Stimulated activated CD4-positive, alpha-beta T cell treated with anti-CD3 and anti-CD28 coated beads, TNF-alpha, amount 100 ng/mL, for 24 hours (primary cell): ENCODE data around the gene KBTBD2.
A peak's percentile ranks its signal among the peaks of the same experiment; 100 is the strongest.
"Not testable (repeated sequence)": the region's sequence is repeated elsewhere in the genome, so short reads cannot be mapped to it uniquely, and the experiment has no call there.

Experiments
- DNase-seq, 3 experiments: peaks; one replicate each; pipeline ENCODE4 v3.0.0-alpha.2; 2020; ENCODE audit warnings: low read depth in 3 of 3

Gene KBTBD2

GRCh38 chr7:32855837-32856775, 35.5 kb downstream of the KBTBD2 start:
- not testable (repeated sequence) for DNase-seq

DNA sequence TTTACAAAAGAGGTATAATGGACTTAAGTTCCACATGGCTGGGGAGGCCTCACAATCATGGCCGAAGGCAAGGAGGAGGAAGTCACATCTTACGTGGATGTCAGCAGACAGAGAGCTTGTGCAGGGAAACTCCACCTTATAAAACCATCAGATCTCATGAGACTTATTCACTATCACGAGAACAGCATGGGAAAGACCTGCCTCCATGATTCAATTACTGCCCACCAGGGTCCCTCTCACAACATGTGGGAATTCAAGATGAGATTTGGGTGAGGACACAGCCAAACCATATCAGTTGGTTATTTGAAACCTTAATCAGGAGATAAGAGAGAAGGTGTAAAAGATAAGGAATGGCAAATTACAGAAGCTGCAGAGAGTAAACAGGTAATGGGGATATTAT, 40.9 kb downstream of the KBTBD2 start:
- DNase-seq: not testable (repeated sequence)

DNA sequence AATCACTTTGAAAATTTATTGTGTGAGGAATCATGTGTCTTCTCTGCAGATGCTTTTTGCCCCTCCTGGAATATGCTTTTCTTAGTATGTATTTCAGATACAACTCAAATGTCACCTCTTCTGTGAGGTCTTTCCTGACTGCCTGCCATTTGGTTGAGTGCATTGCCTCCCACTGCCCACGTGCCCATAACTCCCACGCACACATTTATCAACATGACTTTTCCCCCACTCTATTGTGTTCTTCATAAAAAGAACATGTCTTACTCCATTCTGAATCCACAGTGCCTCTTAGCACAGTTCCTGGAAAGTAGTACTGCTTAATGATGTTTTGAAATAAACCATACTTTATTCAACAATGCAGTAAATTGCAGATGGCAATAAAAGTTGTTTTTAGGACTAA, 42.9 kb downstream of the KBTBD2 start:
- not testable (repeated sequence) for DNase-seq

DNA sequence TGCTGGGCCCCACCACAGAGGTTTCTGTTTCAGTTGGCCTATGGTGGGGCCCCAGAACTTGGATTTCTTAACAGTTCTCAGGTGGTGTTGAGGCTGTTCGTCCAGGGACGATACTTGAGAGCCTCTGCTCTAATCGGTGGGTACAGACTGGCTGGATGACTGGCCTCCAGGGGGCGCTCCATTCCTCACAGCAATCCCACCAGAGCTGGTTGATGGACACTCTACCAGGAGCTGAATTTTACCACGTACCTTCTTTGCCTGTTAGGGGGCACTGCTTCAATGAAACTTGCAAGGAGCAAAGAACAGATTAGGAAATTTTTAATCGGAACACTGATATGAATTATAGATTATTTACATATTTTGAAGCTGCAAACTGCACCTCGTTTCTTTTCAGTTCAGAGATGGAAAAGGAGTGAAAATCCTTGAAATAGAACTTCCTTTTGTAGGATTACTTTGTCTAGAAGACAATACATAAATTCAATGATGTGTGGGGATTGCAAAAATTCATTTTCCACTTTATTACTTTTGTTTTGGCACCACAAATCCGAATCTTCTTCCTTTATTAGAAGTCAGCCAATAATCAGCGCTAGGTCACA, 44.8 kb downstream of the KBTBD2 start:
- DNase-seq: peak; percentile 81 to 87 (median 85)

DNA sequence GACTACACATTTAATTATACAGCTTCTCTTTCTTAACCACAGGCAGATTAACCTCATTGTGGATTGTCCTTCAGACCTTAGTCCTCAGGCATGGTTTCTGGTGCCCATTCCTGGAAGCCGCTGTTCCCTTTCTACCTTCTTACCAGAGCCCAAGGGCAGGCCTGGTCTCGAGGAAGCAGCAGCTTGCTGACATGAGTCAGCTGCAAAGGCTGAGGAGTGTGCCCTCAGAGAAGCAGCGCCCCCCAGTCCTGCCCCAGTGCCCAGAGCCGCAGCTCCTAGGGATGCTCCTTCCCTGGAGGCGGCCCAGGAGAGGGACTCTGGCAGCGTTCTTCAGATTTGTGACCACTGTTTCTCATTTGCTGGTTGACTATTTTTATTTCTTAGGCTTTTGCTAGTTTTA, 46.8 kb downstream of the KBTBD2 start:
- not testable (repeated sequence) for DNase-seq

DNA sequence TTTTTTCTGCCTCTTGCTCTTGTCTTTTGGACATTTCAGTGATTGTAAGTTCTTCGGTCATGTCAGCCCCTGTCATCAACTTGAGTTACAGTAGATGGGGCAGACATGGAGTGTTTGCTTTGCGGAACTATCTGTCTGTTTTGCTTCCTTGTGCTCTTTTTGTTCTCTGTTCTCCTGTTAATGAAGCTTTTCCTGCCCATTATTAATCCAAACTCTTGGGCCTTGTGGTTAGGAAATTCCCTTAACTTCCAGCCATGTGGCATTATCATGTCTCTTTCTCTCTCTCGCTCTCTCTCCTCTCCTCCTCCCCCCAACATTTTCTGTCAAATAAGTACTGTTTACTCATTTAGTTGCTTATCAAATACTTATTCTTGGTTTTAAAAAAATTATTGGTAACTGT, 47.8 kb downstream of the KBTBD2 start:
- not testable (repeated sequence) for DNase-seq

GRCh38 chr7:32839846-32840245, 51.7 kb downstream of the KBTBD2 start:
- DNase-seq: not testable (repeated sequence)

DNA sequence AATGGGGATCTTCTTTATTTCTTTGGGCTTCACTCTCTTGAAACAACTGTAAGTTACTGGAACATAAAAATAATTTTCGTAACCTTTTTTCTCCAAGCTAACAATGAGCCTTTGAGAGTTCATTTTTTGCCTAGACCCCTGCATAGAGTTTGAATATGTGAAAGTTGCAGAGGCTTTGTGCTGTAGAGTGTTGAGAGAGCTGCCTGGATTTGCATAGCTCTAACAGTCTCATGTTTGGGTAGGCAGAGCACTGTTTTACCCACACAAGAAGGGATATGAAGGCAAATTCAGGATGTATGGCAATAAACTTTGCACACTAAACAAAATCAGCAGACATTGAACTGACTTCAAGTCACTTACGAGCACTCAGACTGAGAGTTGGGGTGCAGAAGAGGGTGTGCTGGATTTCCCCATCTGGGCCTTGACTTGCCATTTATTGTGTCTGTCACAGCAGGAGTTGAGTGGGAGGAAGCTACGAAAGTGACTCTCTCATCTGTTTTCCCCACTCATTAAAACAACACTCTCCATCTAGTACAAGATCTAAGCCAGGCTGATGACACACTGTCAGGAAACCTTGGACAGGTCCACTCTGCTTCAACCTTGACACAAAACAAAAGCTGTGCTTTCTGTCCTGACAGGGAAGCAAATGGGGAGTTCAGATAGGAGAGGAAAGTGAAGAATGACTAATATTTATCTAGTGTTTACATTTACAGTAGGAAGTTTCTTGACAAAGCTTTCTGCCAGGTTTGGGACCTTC, 62.4 kb downstream of the KBTBD2 start:
- not testable (repeated sequence) for DNase-seq
